ENCODE results near the gene SNRPD2.

DNA sequence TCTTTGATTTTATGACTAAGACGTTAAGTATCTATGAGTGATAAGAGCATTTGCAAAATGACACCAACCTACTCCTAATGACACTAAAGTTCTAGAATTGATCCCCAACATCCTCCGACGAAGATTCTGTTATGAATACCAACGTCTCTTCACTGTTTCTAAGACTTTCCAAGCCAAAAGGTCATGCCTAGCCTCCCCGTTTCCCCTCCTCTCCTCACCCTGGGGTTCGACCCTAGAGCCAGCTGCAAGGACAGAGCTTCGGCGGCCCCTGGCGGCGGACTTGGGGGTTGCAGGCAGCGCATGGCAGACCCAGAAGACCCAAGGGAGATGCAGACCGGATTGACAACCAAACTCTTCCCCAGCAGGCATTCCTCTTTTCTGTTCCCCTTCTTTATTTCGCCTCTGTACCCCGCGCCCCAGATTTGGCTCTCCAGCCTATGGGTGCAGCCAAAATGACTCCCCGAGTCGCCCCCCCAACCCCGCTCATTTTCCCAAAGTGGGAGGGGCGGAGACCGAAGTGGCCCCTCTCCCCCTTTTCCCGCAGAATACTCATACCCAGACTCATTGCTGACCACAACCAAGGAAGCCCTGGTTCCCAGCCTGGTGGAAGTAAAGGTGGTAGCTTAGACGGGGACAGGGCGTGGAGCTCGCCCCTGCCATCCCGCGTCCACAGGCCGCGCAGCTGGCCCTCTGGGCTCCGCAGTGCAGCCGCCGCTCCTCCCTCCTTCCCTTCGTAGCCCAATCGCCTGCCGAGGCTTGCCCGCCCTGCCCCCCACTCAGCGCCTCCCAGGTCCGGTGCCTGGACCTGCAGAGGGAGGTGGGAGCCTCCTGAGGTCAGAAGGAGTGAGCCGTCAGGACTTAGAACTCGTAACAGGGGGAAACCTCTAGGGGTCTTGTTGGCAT lies 48.5 kb downstream of the SNRPD2 start:
- TF ChIP-seq POLR2A (IDR thresholded peaks at IDR 0.05), result no peak
- TF ChIP-seq, protein P1, sequence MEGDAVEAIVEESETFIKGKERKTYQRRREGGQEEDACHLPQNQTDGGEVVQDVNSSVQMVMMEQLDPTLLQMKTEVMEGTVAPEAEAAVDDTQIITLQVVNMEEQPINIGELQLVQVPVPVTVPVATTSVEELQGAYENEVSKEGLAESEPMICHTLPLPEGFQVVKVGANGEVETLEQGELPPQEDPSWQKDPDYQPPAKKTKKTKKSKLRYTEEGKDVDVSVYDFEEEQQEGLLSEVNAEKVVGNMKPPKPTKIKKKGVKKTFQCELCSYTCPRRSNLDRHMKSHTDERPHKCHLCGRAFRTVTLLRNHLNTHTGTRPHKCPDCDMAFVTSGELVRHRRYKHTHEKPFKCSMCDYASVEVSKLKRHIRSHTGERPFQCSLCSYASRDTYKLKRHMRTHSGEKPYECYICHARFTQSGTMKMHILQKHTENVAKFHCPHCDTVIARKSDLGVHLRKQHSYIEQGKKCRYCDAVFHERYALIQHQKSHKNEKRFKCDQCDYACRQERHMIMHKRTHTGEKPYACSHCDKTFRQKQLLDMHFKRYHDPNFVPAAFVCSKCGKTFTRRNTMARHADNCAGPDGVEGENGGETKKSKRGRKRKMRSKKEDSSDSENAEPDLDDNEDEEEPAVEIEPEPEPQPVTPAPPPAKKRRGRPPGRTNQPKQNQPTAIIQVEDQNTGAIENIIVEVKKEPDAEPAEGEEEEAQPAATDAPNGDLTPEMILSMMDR (IDR thresholded peaks at IDR 0.05), result peak; percentile 91 to 99 (median 97)
